ENCODE measurements around the gene MRPS18B.

DNA sequence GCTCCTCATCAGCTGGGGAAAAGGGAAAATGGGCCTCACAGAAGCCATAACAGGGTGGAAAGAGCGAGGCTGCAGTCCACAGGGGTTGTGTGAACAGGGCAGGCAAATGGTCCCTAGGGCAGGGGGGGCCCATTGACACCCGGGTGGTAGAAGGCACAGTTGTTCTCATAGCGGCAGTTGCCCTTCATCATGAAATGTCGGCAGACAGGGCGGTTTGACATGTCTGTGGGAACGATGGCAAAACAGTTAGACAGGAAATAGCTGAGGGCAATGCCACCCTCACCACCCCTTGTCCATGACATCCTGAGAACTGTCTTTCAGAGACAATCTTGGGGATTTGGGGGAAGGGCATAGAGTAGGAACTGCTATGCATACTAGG lies 16.2 kb upstream of the MRPS18B start:
- TF ChIP-seq SIN3A (IDR thresholded peaks at IDR 0.05; ENCODE audit: borderline replicate concordance, low read depth, low read length): no peak
- TF ChIP-seq JUNB (CRISPR knock-in tag; IDR thresholded peaks at IDR 0.05; ENCODE audit: borderline replicate concordance): no peak
- TF ChIP-seq HOXA7 (CRISPR knock-in tag; IDR thresholded peaks at IDR 0.05): no peak

All from HepG2 (cell line).